ENCODE measurements around the gene CST5. TPM values are rescaled to one million over a fixed set of nuclear protein-coding genes. Genes with fewer than 3 reads are reported as not detected.

The CST5 gene
- polyA plus RNA-seq, 1 of the 3 experiments (the other 2 are of a cell fraction): not detected

GRCh38 chr20:23924751-23925150, 45.2 kb upstream of the CST5 start:
- Histone ChIP-seq H2AFZ (ENCODE audit: low read depth) (no peak overlapping the region), H4K20me1 (ENCODE audit: insufficient read depth) (no peaks in the 10 kb centered on the region), H3K9ac (no peak overlapping the region), H3K9me2 (no peaks in the 10 kb centered on the region), H3F3A (replicated peaks; ENCODE audit: insufficient read depth) (no peaks in the 10 kb centered on the region), H3K27ac (ENCODE audit: low read depth in 2 of 2, low read length in 1 of 2) (no peak overlapping the region), H3K36me3 (replicated peaks in 1 of 2; ENCODE audit: control insufficient read depth in 1 of 2, insufficient read depth in 2 of 2, low read length in 1 of 2) (no peaks in the 10 kb centered on the region), H3K4me1 (ENCODE audit: control insufficient read depth in 1 of 2, insufficient read depth in 2 of 2, low read depth in 1 of 2, low read length in 1 of 2) (peaks cover 0 to 8% of the 10 kb centered on the region in 2 experiments; a peak in 1 of 4 replicates), H3K27me3 (ENCODE audit: insufficient read depth) (no peaks in the 10 kb centered on the region), H3K9me3 (no peaks in the 10 kb centered on the region), H3K4me2 (no peak overlapping the region), H3K79me2 (ENCODE audit: insufficient read depth) (no peaks in the 10 kb centered on the region), H3K4me3 (ENCODE audit: low read depth in 2 of 2, low read length in 1 of 2) (no peak overlapping the region)
- CTCF ChIA-PET: no interaction called here
- DNase-seq: no peak
- POLR2A ChIA-PET: no interaction called here
- WGBS (ENCODE audit: low lambda C conversion rate): 56% methylated on average over 2 of the region's 2 CpGs
- TF ChIP-seq CTCF (IDR thresholded peaks at IDR 0.05) (no peak), NFIC (IDR thresholded peaks at IDR 0.05; ENCODE audit: borderline replicate concordance) (no peak), ELF1 (IDR thresholded peaks at IDR 0.05) (no peak), POLR2AphosphoS5 (IDR thresholded peaks at IDR 0.05; ENCODE audit: low read depth, low read length) (no peak), TCF12 (IDR thresholded peaks at IDR 0.05) (no peak), RAD21 (IDR thresholded peaks at IDR 0.05; ENCODE audit: low read length) (no peak), CHD2 (IDR thresholded peaks at IDR 0.05; ENCODE audit: low read length, partially characterized antibody) (no peak), FOXJ3 (CRISPR knock-in tag; IDR thresholded peaks at IDR 0.05) (no peak), TEAD4 (IDR thresholded peaks at IDR 0.05; ENCODE audit: borderline replicate concordance, insufficient read depth) (no peak), JUND (IDR thresholded peaks at IDR 0.05) (no peak), PBX3 (IDR thresholded peaks at IDR 0.05) (no peak), RCOR1 (IDR thresholded peaks at IDR 0.05; ENCODE audit: low read length) (no peak), SIN3A (IDR thresholded peaks at IDR 0.05; ENCODE audit: borderline replicate concordance, low read depth, low read length) (no peak)
- TF ChIP-seq, protein P1, sequence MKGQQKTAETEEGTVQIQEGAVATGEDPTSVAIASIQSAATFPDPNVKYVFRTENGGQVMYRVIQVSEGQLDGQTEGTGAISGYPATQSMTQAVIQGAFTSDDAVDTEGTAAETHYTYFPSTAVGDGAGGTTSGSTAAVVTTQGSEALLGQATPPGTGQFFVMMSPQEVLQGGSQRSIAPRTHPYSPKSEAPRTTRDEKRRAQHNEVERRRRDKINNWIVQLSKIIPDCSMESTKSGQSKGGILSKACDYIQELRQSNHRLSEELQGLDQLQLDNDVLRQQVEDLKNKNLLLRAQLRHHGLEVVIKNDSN (IDR thresholded peaks at IDR 0.05; ENCODE audit: borderline replicate concordance, low read depth): no peak

DNA sequence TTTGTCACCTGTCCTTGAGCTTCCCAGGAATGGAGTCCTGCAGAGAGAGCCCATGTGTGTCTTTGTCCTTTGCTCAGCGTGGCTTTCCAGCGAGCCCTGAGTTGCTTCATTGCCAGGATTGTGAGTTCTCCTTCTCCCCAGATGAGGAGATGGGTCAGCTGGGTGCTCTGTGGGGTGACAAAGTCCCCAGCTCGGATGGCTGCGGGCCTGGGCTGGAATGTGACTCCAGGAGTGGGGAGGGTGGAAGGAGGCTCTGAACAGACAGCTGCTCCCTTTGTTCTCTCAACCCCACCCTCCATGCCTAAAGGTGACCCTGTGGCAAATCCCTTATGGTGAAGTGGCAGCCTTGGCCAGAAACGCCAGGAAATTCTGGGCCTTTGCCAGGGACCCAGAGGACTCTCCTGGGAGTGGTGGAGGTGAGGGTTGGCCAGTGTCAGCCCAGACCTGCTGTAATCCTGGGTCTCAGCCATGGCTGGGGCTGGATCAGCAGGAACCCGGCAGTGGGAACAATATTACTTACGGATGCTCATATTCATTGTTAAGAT, 44.4 kb upstream of the CST5 start:
- Histone ChIP-seq H4K20me1 (ENCODE audit: insufficient read depth) (no peaks in the 10 kb centered on the region), H3K79me2 (ENCODE audit: insufficient read depth) (no peaks in the 10 kb centered on the region), H3K9me2 (no peaks in the 10 kb centered on the region), H3K4me2 (no peak overlapping the region), H3K9me3 (no peaks in the 10 kb centered on the region), H3K4me3 (ENCODE audit: low read depth in 2 of 2, low read length in 1 of 2) (no peak overlapping the region), H3F3A (replicated peaks; ENCODE audit: insufficient read depth) (no peaks in the 10 kb centered on the region), H3K27me3 (ENCODE audit: insufficient read depth) (no peaks in the 10 kb centered on the region), H2AFZ (ENCODE audit: low read depth) (no peak overlapping the region), H3K27ac (ENCODE audit: low read depth in 2 of 2, low read length in 1 of 2) (no peak overlapping the region), H3K36me3 (replicated peaks in 1 of 2; ENCODE audit: control insufficient read depth in 1 of 2, insufficient read depth in 2 of 2, low read length in 1 of 2) (no peaks in the 10 kb centered on the region), H3K9ac (no peak overlapping the region), H3K4me1 (ENCODE audit: control insufficient read depth in 1 of 2, insufficient read depth in 2 of 2, low read depth in 1 of 2, low read length in 1 of 2) (peaks cover 0 to 8% of the 10 kb centered on the region in 2 experiments; a peak in 1 of 4 replicates)
- ChIA-PET CTCF (interaction anchor here (0.7 to 1.5 kb wide), 2 partner anchors 13 to 50 kb away, joined by 3 to 5 read pairs; no protein-coding TSS in a partner anchor), POLR2A (no interaction called here)
- TF ChIP-seq, protein P1 (IDR thresholded peaks at IDR 0.05; ENCODE audit: borderline replicate concordance, low read depth): no peak
- TF ChIP-seq RFX5 (IDR thresholded peaks at IDR 0.05; ENCODE audit: low read length) (no peak), TAF1 (IDR thresholded peaks at IDR 0.05; ENCODE audit: borderline replicate concordance, low read depth, low read length) (no peak), GABPA (IDR thresholded peaks at IDR 0.05; ENCODE audit: low read depth) (no peak), ZBTB33 (IDR thresholded peaks at IDR 0.05; ENCODE audit: borderline replicate concordance, low read depth) (no peak), TCF12 (IDR thresholded peaks at IDR 0.05) (no peak), NRF1 (IDR thresholded peaks at IDR 0.05; ENCODE audit: low read depth, low read length) (no peak), RCOR1 (IDR thresholded peaks at IDR 0.05; ENCODE audit: low read length) (no peak), TEAD4 (IDR thresholded peaks at IDR 0.05; ENCODE audit: borderline replicate concordance, insufficient read depth) (no peak), NFIC (IDR thresholded peaks at IDR 0.05; ENCODE audit: borderline replicate concordance) (no peak), RAD21 (IDR thresholded peaks at IDR 0.05; ENCODE audit: low read length) (no peak), CTCF (IDR thresholded peaks at IDR 0.05) (no peak)
- DNase-seq: no peak
- 8% methylated on average over 3 of the region's 7 CpGs for WGBS (ENCODE audit: low lambda C conversion rate)
